Keratinocyte (primary cell): ENCODE measurements around the gene MTCL1. TPM values are rescaled to one million over a fixed set of nuclear protein-coding genes. Genes with fewer than 3 reads are reported as not detected.

ENCODE experiments used
- DNase-seq: peaks from one replicate; pipeline ENCODE4 v3.0.0-alpha.2; 2011; ENCODE audit warnings: low read depth, missing footprints, low spot score
- FAIRE-seq: peaks from 2 replicates; lab custom pipeline; 2011; peaks lifted over from hg19 to GRCh38; lab: Jason Lieb, UNC
- H2AFZ ChIP-seq: 2 replicates; pipeline ENCODE4 v1.6.0; 2012; ENCODE audit warnings: low read length, control low read depth, inconsistent platforms; ENCODE audit not compliant: control insufficient read depth
- H3K27ac ChIP-seq: 2 replicates; pipeline ENCODE4 v1.5.1; 2011; ENCODE audit warnings: low read length; ENCODE audit not compliant: control insufficient read depth, insufficient read depth
- H3K27me3 ChIP-seq: 3 replicates; pipeline ENCODE4 v1.6.0; 2011; ENCODE audit warnings: low read length; ENCODE audit not compliant: control insufficient read depth, insufficient read depth; ENCODE audit errors: extremely low read depth
- H3K36me3 ChIP-seq, 2 experiments: 2 replicates in 1 of 2; 3 replicates in 1 of 2; pipeline ENCODE4 v1.5.1; 2011; ENCODE audit warnings: low read length in 2 of 2, mild to moderate bottlenecking in 1 of 2; ENCODE audit not compliant: control insufficient read depth in 2 of 2, insufficient read depth in 2 of 2; ENCODE audit errors: extremely low read depth in 1 of 2
- H3K4me1 ChIP-seq: 3 replicates; pipeline ENCODE4 v1.5.1; 2011; ENCODE audit warnings: low read length; ENCODE audit not compliant: control insufficient read depth, insufficient read depth; ENCODE audit errors: extremely low read depth
- H3K4me2 ChIP-seq: 3 replicates; pipeline ENCODE4 v1.6.0; 2011; ENCODE audit warnings: low read depth, low read length; ENCODE audit not compliant: control insufficient read depth, insufficient read depth; ENCODE audit errors: extremely low read depth
- H3K4me3 ChIP-seq, 3 experiments: fragments of 200-600 bp in 1 of 3; sonication (generic) in 1 of 3; 2 replicates in 2 of 3; 3 replicates in 1 of 3; pipeline ENCODE4 v1.5.1; 2011 to 2016; ENCODE audit warnings: low read length in 3 of 3, mild to moderate bottlenecking in 3 of 3, control low read depth in 2 of 3, inconsistent platforms in 1 of 3, low read depth in 1 of 3, mixed read lengths in 1 of 3, mixed run types in 1 of 3, moderate library complexity in 1 of 3; ENCODE audit not compliant: control insufficient read depth in 2 of 3, insufficient read depth in 2 of 3; ENCODE audit errors: extremely low read depth in 1 of 3
- H3K79me2 ChIP-seq: 2 replicates; pipeline ENCODE4 v1.6.0; 2012; ENCODE audit warnings: low read length; ENCODE audit not compliant: control insufficient read depth, insufficient read depth
- H3K9ac ChIP-seq: 3 replicates; pipeline ENCODE4 v1.6.0; 2011; ENCODE audit warnings: low read length; ENCODE audit not compliant: control insufficient read depth, insufficient read depth; ENCODE audit errors: extremely low read depth
- H3K9me1 ChIP-seq: 3 replicates; pipeline ENCODE4 v1.6.0; 2011; ENCODE audit warnings: low read length; ENCODE audit not compliant: control insufficient read depth, insufficient read depth; ENCODE audit errors: extremely low read depth
- H3K9me3 ChIP-seq: 2 replicates; pipeline ENCODE4 v1.5.1; 2012; ENCODE audit warnings: low read depth, low read length; ENCODE audit not compliant: control insufficient read depth
- H4K20me1 ChIP-seq: 3 replicates; pipeline ENCODE4 v1.6.0; 2011; ENCODE audit warnings: low read length; ENCODE audit not compliant: control insufficient read depth, insufficient read depth; ENCODE audit errors: extremely low read depth
- CTCF ChIP-seq, 3 experiments: IDR thresholded peaks in 1 of 3; conservative IDR thresholded peaks in 1 of 3; optimal IDR thresholded peaks in 1 of 3; 2 replicates in 2 of 3; 3 replicates in 1 of 3; pipeline versions ENCODE3 to v1.5.1; 2011; ENCODE audit warnings: low read length in 3 of 3, mild to moderate bottlenecking in 3 of 3, moderate library complexity in 2 of 3, control low read depth in 1 of 3, inconsistent platforms in 1 of 3; ENCODE audit not compliant: insufficient read depth in 2 of 3; ENCODE audit errors: extremely low read depth in 1 of 3
- EZH2 ChIP-seq: IDR thresholded peaks from one replicate; pipeline ENCODE4 v1.6.1; 2012; ENCODE audit warnings: inconsistent platforms, mild to moderate bottlenecking, low read length, moderate library complexity
- dilution Hi-C: fragments of 300-500 bp; cut with MboI; formaldehyde crosslinking; loops from one replicate; pipeline ENCODE4 v1.7.0; 2020; ENCODE audit warnings: low sequenced_read_pairs; ENCODE audit not compliant: extremely low pct_ligation_motif_present
- polyA plus RNA-seq, 5 experiments: library from polyadenylated mRNA; depleted of rRNA in 3 of 5; stranded (reverse) in 3 of 5; stranded (forward) in 1 of 5; unstranded in 1 of 5; fragments of >200 nt; gene quantifications; 1 replicate in 1 of 5; 2 replicates in 3 of 5; 3 replicates in 1 of 5; pipeline versions ENCODE4 v1.2.1 to v1.2.3, GENCODE V29; 2011 to 2012; ENCODE audit warnings: missing spikeins in 2 of 5, low read depth in 1 of 5, low replicate concordance in 1 of 5

MTCL1 gene
- polyA plus RNA-seq, 1 donor (not counting 4 experiments of a cell fraction or from before 2014, with no cell fraction given), result 15.4 TPM

DNA sequence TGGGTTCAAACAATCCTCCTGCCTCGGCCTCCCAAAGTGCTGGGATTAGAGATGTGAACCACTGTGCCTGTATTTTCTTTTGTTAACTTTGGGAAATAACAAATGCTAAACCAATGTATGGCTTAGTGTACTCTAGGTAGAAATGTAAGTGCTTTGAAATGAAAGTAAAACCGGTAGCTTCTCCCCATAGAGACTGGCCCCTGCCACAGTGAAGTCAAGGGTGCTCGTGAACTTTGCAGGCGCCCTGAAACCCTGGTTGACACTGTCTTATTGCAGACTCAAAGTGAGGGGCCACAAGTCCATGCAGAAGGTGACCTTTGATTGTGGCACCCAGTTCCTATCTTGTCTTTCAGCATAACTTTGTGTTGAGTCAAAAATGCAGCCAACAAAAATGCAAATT is 24.2 kb upstream of the MTCL1 start:
- FAIRE-seq (no peak), DNase-seq (no peak)
- no peaks in the 10 kb centered on the region for H4K20me1 ChIP-seq
- H3K4me3 ChIP-seq, result no peak overlapping the region
- TF ChIP-seq EZH2 (no peak), CTCF (optimal IDR thresholded peaks at IDR 0.05 in 1 of 3, IDR thresholded peaks at IDR 0.05 in 1 of 3, conservative IDR thresholded peaks at IDR 0.05 in 1 of 3; ENCODE audit: extremely low read depth in 1 of 3, insufficient read depth in 2 of 3, low read length in 3 of 3) (no peak)
- no peaks in the 10 kb centered on the region for H3K27me3 ChIP-seq
- no peaks in the 10 kb centered on the region for H3K36me3 ChIP-seq
- H3K4me2 ChIP-seq, result no peak overlapping the region
- H3K9me3 ChIP-seq, result no peaks in the 10 kb centered on the region
- peaks cover 17% of the 10 kb centered on the region for H3K4me1 ChIP-seq
- H3K9me1 ChIP-seq, result no peaks in the 10 kb centered on the region
- dilution Hi-C loops, result no loop called here
- no peak overlapping the region for H3K9ac ChIP-seq
- no peaks in the 10 kb centered on the region for H3K79me2 ChIP-seq
- no peak overlapping the region for H3K27ac ChIP-seq
- no peak overlapping the region for H2AFZ ChIP-seq

GRCh38 chr18:8684577-8684976 is 20.8 kb upstream of the MTCL1 start:
- H3K4me3 ChIP-seq, result no peak overlapping the region
- no peaks in the 10 kb centered on the region for H3K36me3 ChIP-seq
- no peak for FAIRE-seq
- peaks cover 21% of the 10 kb centered on the region for H3K4me1 ChIP-seq
- TF ChIP-seq EZH2 (no peak), CTCF (optimal IDR thresholded peaks at IDR 0.05 in 1 of 3, IDR thresholded peaks at IDR 0.05 in 1 of 3, conservative IDR thresholded peaks at IDR 0.05 in 1 of 3; ENCODE audit: extremely low read depth in 1 of 3, insufficient read depth in 2 of 3, low read length in 3 of 3) (no peak)
- no peak overlapping the region for H3K9ac ChIP-seq
- H3K9me1 ChIP-seq, result no peaks in the 10 kb centered on the region
- dilution Hi-C loops, result no loop called here
- H3K9me3 ChIP-seq, result no peaks in the 10 kb centered on the region
- H3K27me3 ChIP-seq, result no peaks in the 10 kb centered on the region
- H4K20me1 ChIP-seq, result no peaks in the 10 kb centered on the region
- peak overlapping the region; percentile 90 for H3K4me2 ChIP-seq
- no peaks in the 10 kb centered on the region for H3K79me2 ChIP-seq
- H2AFZ ChIP-seq, result peak overlapping the region; percentile 91
- peak overlapping the region; percentile 97 for H3K27ac ChIP-seq
- no peak for DNase-seq
